HFFc6 (cell line): Measurements from ENCODE around the gene RHCE. TPM values are rescaled to one million over a fixed set of nuclear protein-coding genes. Genes with fewer than 3 reads are reported as not detected.
"Not testable (repeated sequence)": the region's sequence is repeated elsewhere in the genome, so short reads cannot be mapped to it uniquely, and the experiment has no call there.

ENCODE experiments used
- DNase-seq: peaks from one replicate; pipeline ENCODE4 v3.0.0-alpha.2; 2018
- H3K27ac Mint-ChIP-seq: 2 replicates; pipeline ENCODE4 v1.8.0; 2020; ENCODE audit warnings: mild to moderate bottlenecking, mixed read lengths
- H3K27me3 Mint-ChIP-seq: 2 replicates; pipeline ENCODE4 v1.8.0; 2021; ENCODE audit warnings: mild to moderate bottlenecking, moderate library complexity, mixed read lengths; ENCODE audit not compliant: insufficient read depth
- H3K36me3 Mint-ChIP-seq: 2 replicates; pipeline ENCODE4 v1.8.0; 2021; ENCODE audit warnings: low read depth, mixed read lengths
- H3K4me1 Mint-ChIP-seq: 2 replicates; pipeline ENCODE4 v1.8.0; 2020; ENCODE audit warnings: low read depth, mixed read lengths
- H3K4me3 Mint-ChIP-seq: 2 replicates; pipeline ENCODE4 v1.8.0; 2020; ENCODE audit warnings: mild to moderate bottlenecking, moderate library complexity, mixed read lengths
- H3K9me3 Mint-ChIP-seq: 2 replicates; pipeline ENCODE4 v1.8.0; 2020; ENCODE audit warnings: mild to moderate bottlenecking, mixed read lengths
- long read RNA-seq: library from polyadenylated mRNA; unstranded; transcript quantifications from one replicate; pipeline ENCODE4 v2.0.0, GENCODE V29; 2019
- total RNA-seq, 6 experiments: library from RNA; stranded (reverse); fragmentation: NEBNext Ultra II Directional; extraction: Animal tissue kit (Norgen Biotek cat#: 25700); gene quantifications; 2 replicates in 1 of 6; 3 replicates in 5 of 6; pipeline ENCODE4 v1.2.3, GENCODE V29; 2021
- TF ChIP-seq, protein P1 (sequence below): fragments of 200-600 bp; sonication (generic); IDR thresholded peaks from 2 replicates; pipeline ENCODE4 v1.5.0; 2021; ENCODE audit warnings: antibody characterized with exemption, mild to moderate bottlenecking

Gene RHCE
- 1 to 10 TPM in 1 of 6 experiments, under 1 TPM in 5; 0.45 to 1.2 (median 0.54) TPM for total RNA-seq
- long read RNA-seq, partial matches to known transcripts, result 0 of 1 reads
- long read RNA-seq, other reads (novel, unspliced or antisense), result 1 of 1 reads

DNA sequence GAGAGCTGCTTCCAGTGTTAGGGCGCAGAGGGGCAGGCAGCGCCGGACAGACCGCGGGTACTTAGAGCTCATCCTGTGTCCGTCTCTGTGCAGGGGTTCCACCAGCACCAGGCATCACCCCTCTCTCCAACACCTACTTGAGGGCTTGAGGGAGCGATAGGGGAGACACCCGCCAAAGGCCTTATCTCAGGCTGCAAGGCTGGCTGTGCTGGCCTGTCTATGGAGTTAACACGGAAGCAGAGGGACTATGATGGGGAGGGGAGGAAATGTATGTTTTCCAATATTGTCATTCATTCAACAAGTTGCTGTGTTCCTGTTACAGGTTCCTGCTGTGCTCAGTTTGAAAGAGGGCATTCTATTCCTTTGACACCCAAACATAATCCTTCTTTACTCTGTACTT, at the start of gene RHCE:
Gene RHCE (minus strand): TSS at position 111 of the 400 bp plus-strand sequence. CDS start 39 bp downstream, at position 72.
- H3K4me1 Mint-ChIP-seq, H3K9me3 Mint-ChIP-seq, DNase-seq, H3K4me3 Mint-ChIP-seq, H3K36me3 Mint-ChIP-seq: not testable (repeated sequence)
- H3K27ac Mint-ChIP-seq, result 0 out of 2 replicates have a peak within 1 kb of the TSS, but pooled peaks have one; percentile 31
- peaks cover 13% of the 10 kb centered on the region for H3K27me3 Mint-ChIP-seq

DNA sequence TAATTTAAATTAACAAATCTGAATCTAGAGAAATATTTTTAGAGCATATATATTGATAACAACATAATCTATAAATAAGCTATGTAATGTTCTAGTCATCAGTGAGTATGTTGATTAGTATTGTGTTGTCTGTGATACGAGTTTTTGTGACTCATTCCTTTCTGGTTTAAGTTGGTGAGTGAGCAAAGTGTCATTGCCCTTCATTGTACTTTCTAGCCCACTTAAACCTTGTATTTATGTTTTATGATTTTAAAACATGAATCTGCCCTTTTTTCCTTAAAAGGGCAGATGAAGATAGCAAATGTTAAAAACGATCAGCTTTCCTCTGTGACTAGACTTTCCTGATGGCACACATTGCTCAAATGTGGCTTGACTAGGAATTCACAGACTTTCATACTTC, 48.6 kb upstream of the RHCE start:
- peak overlapping the region; percentile 66 for H3K27ac Mint-ChIP-seq
- no peak overlapping the region for H3K4me3 Mint-ChIP-seq
- DNase-seq, result peak; percentile 48
- no peaks in the 10 kb centered on the region for H3K9me3 Mint-ChIP-seq
- H3K4me1 Mint-ChIP-seq, result peaks cover 31% of the 10 kb centered on the region
- H3K27me3 Mint-ChIP-seq, result no peaks in the 10 kb centered on the region
- TF ChIP-seq, protein P1, sequence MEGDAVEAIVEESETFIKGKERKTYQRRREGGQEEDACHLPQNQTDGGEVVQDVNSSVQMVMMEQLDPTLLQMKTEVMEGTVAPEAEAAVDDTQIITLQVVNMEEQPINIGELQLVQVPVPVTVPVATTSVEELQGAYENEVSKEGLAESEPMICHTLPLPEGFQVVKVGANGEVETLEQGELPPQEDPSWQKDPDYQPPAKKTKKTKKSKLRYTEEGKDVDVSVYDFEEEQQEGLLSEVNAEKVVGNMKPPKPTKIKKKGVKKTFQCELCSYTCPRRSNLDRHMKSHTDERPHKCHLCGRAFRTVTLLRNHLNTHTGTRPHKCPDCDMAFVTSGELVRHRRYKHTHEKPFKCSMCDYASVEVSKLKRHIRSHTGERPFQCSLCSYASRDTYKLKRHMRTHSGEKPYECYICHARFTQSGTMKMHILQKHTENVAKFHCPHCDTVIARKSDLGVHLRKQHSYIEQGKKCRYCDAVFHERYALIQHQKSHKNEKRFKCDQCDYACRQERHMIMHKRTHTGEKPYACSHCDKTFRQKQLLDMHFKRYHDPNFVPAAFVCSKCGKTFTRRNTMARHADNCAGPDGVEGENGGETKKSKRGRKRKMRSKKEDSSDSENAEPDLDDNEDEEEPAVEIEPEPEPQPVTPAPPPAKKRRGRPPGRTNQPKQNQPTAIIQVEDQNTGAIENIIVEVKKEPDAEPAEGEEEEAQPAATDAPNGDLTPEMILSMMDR, result no peak
- H3K36me3 Mint-ChIP-seq, result peaks cover 9% of the 10 kb centered on the region; the same call in 1 of the 2 replicates

DNA sequence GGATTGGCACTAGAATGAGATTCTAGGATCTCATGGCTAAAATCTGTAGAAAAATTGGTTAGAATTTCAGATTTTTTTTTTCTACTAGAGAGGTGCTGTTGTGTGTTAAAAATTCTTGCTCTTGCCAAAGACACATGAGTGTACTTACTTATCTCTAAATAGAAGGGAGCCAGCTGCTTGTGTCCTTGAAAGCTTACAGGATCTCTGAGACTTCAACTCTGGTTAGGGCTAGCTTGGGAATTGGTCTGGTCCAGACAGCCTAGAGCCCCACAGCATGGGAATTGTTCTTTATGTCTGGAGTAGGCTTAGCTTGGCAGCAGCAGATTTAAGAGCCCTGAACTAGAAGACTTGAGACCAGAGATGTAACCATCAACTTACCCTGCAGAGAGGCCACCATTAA, 47.4 kb upstream of the RHCE start:
- H3K4me3 Mint-ChIP-seq, result no peak overlapping the region
- H3K27ac Mint-ChIP-seq, result peak overlapping the region; percentile 66
- peaks cover 31% of the 10 kb centered on the region for H3K4me1 Mint-ChIP-seq
- TF ChIP-seq, protein P1, result no peak
- DNase-seq, result no peak
- no peaks in the 10 kb centered on the region for H3K27me3 Mint-ChIP-seq
- no peaks in the 10 kb centered on the region for H3K9me3 Mint-ChIP-seq
- peaks cover 9% of the 10 kb centered on the region; the same call in 1 of the 2 replicates for H3K36me3 Mint-ChIP-seq

DNA sequence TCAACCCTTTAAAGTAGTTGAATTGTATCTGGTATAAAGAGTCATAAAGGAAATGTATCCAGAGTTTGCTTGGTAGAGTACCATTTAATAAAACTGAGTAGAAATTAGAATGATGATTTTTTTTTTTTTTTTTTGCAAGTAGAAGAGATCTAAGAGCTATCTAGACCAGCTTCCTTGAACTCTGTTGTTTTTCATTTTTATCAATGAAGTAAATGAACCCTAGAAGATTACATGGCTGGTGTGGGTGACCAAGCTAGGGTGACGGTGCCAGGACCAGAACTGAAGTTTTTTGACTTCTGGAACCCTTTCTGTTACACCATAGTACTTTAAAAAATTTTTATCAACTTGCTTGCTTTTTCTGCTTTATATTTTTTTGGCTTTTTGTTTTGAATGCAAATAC, 47.0 kb upstream of the RHCE start:
- no peak for DNase-seq
- H3K27ac Mint-ChIP-seq, result peak overlapping the region; percentile 66
- TF ChIP-seq, protein P1, result no peak
- no peak overlapping the region for H3K4me3 Mint-ChIP-seq
- H3K9me3 Mint-ChIP-seq, result no peaks in the 10 kb centered on the region
- H3K36me3 Mint-ChIP-seq, result peaks cover 9% of the 10 kb centered on the region; the same call in 1 of the 2 replicates
- H3K27me3 Mint-ChIP-seq, result no peaks in the 10 kb centered on the region
- peaks cover 31% of the 10 kb centered on the region for H3K4me1 Mint-ChIP-seq

DNA sequence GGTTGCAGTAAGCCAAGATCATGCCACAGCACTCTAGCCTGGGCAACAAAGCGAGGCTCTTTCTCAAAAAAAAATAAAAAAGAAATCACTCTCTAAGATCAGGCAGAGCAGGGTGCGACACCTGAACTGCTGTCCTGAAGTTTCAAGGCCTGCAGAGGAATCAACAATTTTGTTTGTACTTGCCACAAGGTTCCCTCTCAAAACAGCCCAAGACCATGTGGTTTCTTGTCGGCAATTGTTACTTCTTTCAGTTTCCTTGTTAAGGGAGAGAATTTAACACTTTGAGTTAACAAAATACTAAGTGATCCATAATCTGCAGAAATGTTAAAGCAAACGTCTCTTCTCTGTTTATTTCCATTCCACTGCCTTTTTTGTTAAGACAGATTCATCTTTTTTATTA, 46.6 kb upstream of the RHCE start:
- DNase-seq, result no peak
- H3K36me3 Mint-ChIP-seq, result peaks cover 9% of the 10 kb centered on the region; the same call in 1 of the 2 replicates
- H3K9me3 Mint-ChIP-seq, result no peaks in the 10 kb centered on the region
- H3K4me3 Mint-ChIP-seq, result no peak overlapping the region
- H3K4me1 Mint-ChIP-seq, result peaks cover 31% of the 10 kb centered on the region
- H3K27me3 Mint-ChIP-seq, result no peaks in the 10 kb centered on the region
- peak overlapping the region; percentile 66; the same call in 1 of the 2 replicates for H3K27ac Mint-ChIP-seq
- TF ChIP-seq, protein P1, result no peak

DNA sequence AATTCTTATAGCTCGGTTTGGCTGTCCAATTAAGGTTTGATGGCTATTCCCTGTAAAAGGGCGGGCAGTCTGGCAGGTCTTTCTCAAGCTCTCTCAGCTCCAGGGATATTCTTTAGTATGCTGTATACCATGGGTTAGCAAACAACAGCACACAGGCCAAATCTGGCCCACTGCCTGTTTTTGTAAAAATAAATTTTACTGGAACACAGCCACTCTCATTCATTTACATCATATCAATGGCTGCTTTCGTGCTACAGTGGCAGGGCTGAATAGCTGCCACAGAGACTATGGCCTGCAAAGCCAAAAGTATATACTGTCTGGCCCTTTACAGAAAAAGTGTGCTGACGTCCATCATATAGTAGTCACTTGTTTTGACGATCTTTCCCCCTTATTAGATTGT, 42.1 kb upstream of the RHCE start:
- TF ChIP-seq, protein P1, result no peak
- DNase-seq, result no peak

More for the DNA sequence above, 42.1 kb upstream of the RHCE start:
- Mint-ChIP-seq H3K27me3 (no peaks in the 10 kb centered on the region), H3K27ac (no peak overlapping the region), H3K36me3 (peaks cover 26% of the 10 kb centered on the region), H3K9me3 (no peaks in the 10 kb centered on the region), H3K4me3 (no peak overlapping the region), H3K4me1 (peaks cover 17% of the 10 kb centered on the region)
